ENCODE data around the gene MAN2A2.

The MAN2A2 gene

GRCh38 chr15:90946538-90946937 lies 43.4 kb downstream of the MAN2A2 start:
- no peak for TF ChIP-seq CTCF (IDR thresholded peaks at IDR 0.05; ENCODE audit: extremely low read depth, missing control alignments)
- no peak for DNase-seq (ENCODE audit: low spot score)

- DNase-seq (ENCODE audit: low spot score): no peak
- no peak for TF ChIP-seq CTCF (IDR thresholded peaks at IDR 0.05; ENCODE audit: extremely low read depth, missing control alignments)
Observed at GRCh38 chr15:90946941-90947576, 44.0 kb downstream of the MAN2A2 start.

- TF ChIP-seq CTCF (IDR thresholded peaks at IDR 0.05; ENCODE audit: extremely low read depth, missing control alignments): no peak
- no peak for DNase-seq (ENCODE audit: low spot score)
Observed at GRCh38 chr15:90947577-90948357, 44.7 kb downstream of the MAN2A2 start.

GRCh38 chr15:90948506-90948905 lies 45.4 kb downstream of the MAN2A2 start:
- TF ChIP-seq CTCF (IDR thresholded peaks at IDR 0.05; ENCODE audit: extremely low read depth, missing control alignments): no peak

GRCh38 chr15:90949979-90950675 lies 47.0 kb downstream of the MAN2A2 start:
- DNase-seq (ENCODE audit: low spot score): no peak
- no peak for TF ChIP-seq CTCF (IDR thresholded peaks at IDR 0.05; ENCODE audit: extremely low read depth, missing control alignments)

More at GRCh38 chr15:90948506-90948905, 45.4 kb downstream of the MAN2A2 start:
- DNase-seq (ENCODE audit: low spot score): no peak

- no peak for DNase-seq (ENCODE audit: low spot score)
- TF ChIP-seq CTCF (IDR thresholded peaks at IDR 0.05; ENCODE audit: extremely low read depth, missing control alignments): no peak
Observed at GRCh38 chr15:90950676-90951075, 47.6 kb downstream of the MAN2A2 start.

Data from GM20000 (cell line).